ENCODE results near the gene EPHA7.

Gene EPHA7

GRCh38 chr6:93365445-93365844 lies 53.9 kb downstream of the EPHA7 start (continued):
- TF ChIP-seq POU6F1 (CRISPR knock-in tag; IDR thresholded peaks at IDR 0.05; ENCODE audit: borderline replicate concordance, low read depth), result no peak
- TF ChIP-seq GLIS3 (CRISPR knock-in tag; IDR thresholded peaks at IDR 0.05), result no peak
- no peak for TF ChIP-seq ZNF565 (CRISPR knock-in tag; conservative IDR thresholded peaks at IDR 0.05; ENCODE audit: low read depth)
- TF ChIP-seq BACH2 (CRISPR knock-in tag; IDR thresholded peaks at IDR 0.05; ENCODE audit: borderline replicate concordance), result no peak

- TF ChIP-seq ZNF70 (CRISPR knock-in tag; IDR thresholded peaks at IDR 0.05), result no peak
- no peak for TF ChIP-seq CREB5 (CRISPR knock-in tag; IDR thresholded peaks at IDR 0.05; ENCODE audit: low read depth)
- no peak for TF ChIP-seq PATZ1 (CRISPR knock-in tag; IDR thresholded peaks at IDR 0.05; ENCODE audit: borderline replicate concordance)
- no peak for TF ChIP-seq CSDC2 (CRISPR knock-in tag; IDR thresholded peaks at IDR 0.05)
- TF ChIP-seq ZC3H10 (CRISPR knock-in tag; IDR thresholded peaks at IDR 0.05), result no peak
- TF ChIP-seq SNAI2 (CRISPR knock-in tag; IDR thresholded peaks at IDR 0.05), result no peak
- no peak for TF ChIP-seq CSRNP3 (CRISPR knock-in tag; IDR thresholded peaks at IDR 0.05)
- TF ChIP-seq ISL1 (CRISPR knock-in tag; IDR thresholded peaks at IDR 0.05), result no peak
- no peak for TF ChIP-seq ZFP30 (CRISPR knock-in tag; IDR thresholded peaks at IDR 0.05)
- TF ChIP-seq GLIS3 (CRISPR knock-in tag; IDR thresholded peaks at IDR 0.05), result no peak
- no peak for TF ChIP-seq TOX (CRISPR knock-in tag; IDR thresholded peaks at IDR 0.05; ENCODE audit: borderline replicate concordance)
- no peak for TF ChIP-seq BACH2 (CRISPR knock-in tag; IDR thresholded peaks at IDR 0.05; ENCODE audit: borderline replicate concordance)
- TF ChIP-seq ZFP3 (CRISPR knock-in tag; IDR thresholded peaks at IDR 0.05), result no peak
- TF ChIP-seq ZNF565 (CRISPR knock-in tag; conservative IDR thresholded peaks at IDR 0.05; ENCODE audit: low read depth), result no peak
- no peak for ATAC-seq
Observed at GRCh38 chr6:93358435-93358834, 60.9 kb downstream of the EPHA7 start.

GRCh38 chr6:93352604-93353003 lies 66.8 kb downstream of the EPHA7 start:
- TF ChIP-seq TSHZ2 (CRISPR knock-in tag; IDR thresholded peaks at IDR 0.05) (no peak), OSR1 (CRISPR knock-in tag; IDR thresholded peaks at IDR 0.05) (no peak), PATZ1 (CRISPR knock-in tag; IDR thresholded peaks at IDR 0.05; ENCODE audit: borderline replicate concordance) (no peak), ISL1 (CRISPR knock-in tag; IDR thresholded peaks at IDR 0.05) (no peak), POU6F1 (CRISPR knock-in tag; IDR thresholded peaks at IDR 0.05; ENCODE audit: borderline replicate concordance, low read depth) (no peak), ZNF8 (CRISPR knock-in tag; IDR thresholded peaks at IDR 0.05) (no peak), CREB5 (CRISPR knock-in tag; IDR thresholded peaks at IDR 0.05; ENCODE audit: low read depth) (no peak), CSDC2 (CRISPR knock-in tag; IDR thresholded peaks at IDR 0.05) (no peak), RARB (CRISPR knock-in tag; IDR thresholded peaks at IDR 0.05) (no peak), TCF4 (CRISPR knock-in tag; IDR thresholded peaks at IDR 0.05; ENCODE audit: borderline replicate concordance) (no peak), GLIS3 (CRISPR knock-in tag; IDR thresholded peaks at IDR 0.05) (no peak), SNAI2 (CRISPR knock-in tag; IDR thresholded peaks at IDR 0.05) (no peak), ZC3H10 (CRISPR knock-in tag; IDR thresholded peaks at IDR 0.05) (no peak)
- ATAC-seq, result no peak
